ENCODE results near the gene SAA4. TPM values are rescaled to one million over a fixed set of nuclear protein-coding genes. Genes with fewer than 3 reads are reported as not detected.

The SAA4 gene
- polyA plus RNA-seq, 3 donors = not detected

DNA sequence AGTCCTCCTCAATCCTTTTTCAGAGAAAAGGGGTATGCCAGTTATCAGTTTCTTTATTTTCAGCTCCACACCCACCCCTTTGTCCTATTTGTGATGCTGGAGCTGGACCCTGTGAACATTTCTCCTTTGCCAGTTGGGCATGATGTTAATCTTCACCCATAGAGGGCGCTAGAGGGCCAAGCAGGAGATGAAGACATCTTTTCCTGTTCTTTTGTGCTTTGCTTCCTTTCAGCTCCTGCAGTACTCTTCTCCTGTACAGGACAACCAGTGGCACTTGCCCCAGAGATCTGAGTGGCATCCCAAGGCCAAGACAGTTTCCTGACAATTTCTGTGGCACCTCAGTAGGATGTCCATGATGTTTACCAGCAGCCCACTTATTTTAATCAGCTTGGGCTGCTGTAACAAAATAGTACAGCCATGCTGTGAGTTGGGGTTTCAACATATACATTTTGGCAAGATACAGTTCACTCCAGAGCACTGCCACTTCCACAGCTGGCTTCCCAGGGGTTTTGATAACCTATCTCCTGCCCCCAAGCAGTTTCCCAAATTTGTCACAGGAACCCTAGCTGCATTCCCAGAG, 7.3 kb upstream of the SAA4 start:
- peak; percentile 91 for TF ChIP-seq CTCF (IDR thresholded peaks at IDR 0.05)
- no peak overlapping the region for H3K27ac Mint-ChIP-seq
- H3K4me1 Mint-ChIP-seq = peaks cover 11% of the 10 kb centered on the region
- DNase-seq = peak; percentile 63 to 74 (median 72)
- peaks cover 2 to 10% (median 7%) of the 10 kb centered on the region in 3 donors for H3K27me3 Mint-ChIP-seq (ENCODE audit: low read depth in 3 of 3)
- H3K9me3 ChIP-seq (replicated peaks in 1 of 2; ENCODE audit: control insufficient read depth in 1 of 2, insufficient read depth in 1 of 2, low read length in 2 of 2) = no peaks in the 10 kb centered on the region
- H3K27me3 ChIP-seq (ENCODE audit: control insufficient read depth in 2 of 2, insufficient read depth in 2 of 2, low read length in 2 of 2) = peaks cover 6 to 18% of the 10 kb centered on the region in 2 donors
- no peaks in the 10 kb centered on the region for H3K36me3 ChIP-seq (replicated peaks in 1 of 2; ENCODE audit: control insufficient read depth in 1 of 2, insufficient read depth in 2 of 2, low read length in 2 of 2)
- H3K36me3 Mint-ChIP-seq = no peaks in the 10 kb centered on the region
- no peak overlapping the region for H3K4me2 ChIP-seq (replicated peaks; ENCODE audit: extremely low read depth, low read length, poor library complexity, severe bottlenecking)
- no peaks in the 10 kb centered on the region for H3K4me1 ChIP-seq (ENCODE audit: control insufficient read depth in 1 of 2, insufficient read depth in 2 of 2, low read length in 2 of 2)
- H3K4me3 Mint-ChIP-seq = no peak overlapping the region
- intact Hi-C loops (cut with micrococcal nuclease) = loop anchor here (5.0 to 10.0 kb wide), 4 partner anchors 38 to 151 kb away; partner anchors contain the start of genes GTF2H1 (in 1 of the 2), HPS5 (in 1 of the 2) and LDHA (in 1 of the 2)
- peak overlapping the region; percentile 69 for H2AFZ ChIP-seq (ENCODE audit: insufficient read depth, low read depth, low read length, poor library complexity, severe bottlenecking)
- H3K79me2 ChIP-seq (ENCODE audit: insufficient read depth, low read length) = no peaks in the 10 kb centered on the region
- 0% methylated on average over 1 of the region's 1 CpG for WGBS (ENCODE audit: insufficient coverage)
- H3K9me3 Mint-ChIP-seq = peaks cover 0 to 2% (median 0%) of the 10 kb centered on the region in 7 donors
- H4K20me1 ChIP-seq (ENCODE audit: insufficient read depth, low read length) = no peaks in the 10 kb centered on the region
- no peak overlapping the region for H3K27ac ChIP-seq (ENCODE audit: low read depth in 1 of 2, low read length in 2 of 2)
- no peak overlapping the region for H3K4me3 ChIP-seq (replicated peaks in 1 of 3; ENCODE audit: low read depth in 2 of 3, low read length in 3 of 3)
- no peak overlapping the region for H3K9ac ChIP-seq (ENCODE audit: insufficient read depth, low read length, poor library complexity, severe bottlenecking)

- no peak overlapping the region for H3K4me3 Mint-ChIP-seq
- TF ChIP-seq CTCF (IDR thresholded peaks at IDR 0.05) = no peak
- H3K9ac ChIP-seq (ENCODE audit: insufficient read depth, low read length, poor library complexity, severe bottlenecking) = no peak overlapping the region
- intact Hi-C loops (cut with micrococcal nuclease) = loop anchor here (5.0 to 10.0 kb wide), 4 partner anchors 43 to 155 kb away; partner anchors contain the start of genes GTF2H1 (in 1 of the 2), HPS5 (in 1 of the 2) and LDHA (in 1 of the 2)
- H3K9me3 ChIP-seq (replicated peaks in 1 of 2; ENCODE audit: control insufficient read depth in 1 of 2, insufficient read depth in 1 of 2, low read length in 2 of 2) = no peaks in the 10 kb centered on the region
- H3K4me3 ChIP-seq (replicated peaks in 1 of 3; ENCODE audit: low read depth in 2 of 3, low read length in 3 of 3) = no peak overlapping the region
- no peak overlapping the region for H3K27ac Mint-ChIP-seq
- no peak overlapping the region for H2AFZ ChIP-seq (ENCODE audit: insufficient read depth, low read depth, low read length, poor library complexity, severe bottlenecking)
- no CpG with 5 or more reads among the region's 1 CpG for WGBS (ENCODE audit: insufficient coverage)
- H3K4me1 Mint-ChIP-seq = peaks cover 3% of the 10 kb centered on the region
- H3K9me3 Mint-ChIP-seq = peaks cover 0 to 2% (median 0%) of the 10 kb centered on the region in 7 donors
- H3K4me2 ChIP-seq (replicated peaks; ENCODE audit: extremely low read depth, low read length, poor library complexity, severe bottlenecking) = no peak overlapping the region
- H3K79me2 ChIP-seq (ENCODE audit: insufficient read depth, low read length) = no peaks in the 10 kb centered on the region
- DNase-seq = no peak
- H3K36me3 ChIP-seq (replicated peaks in 1 of 2; ENCODE audit: control insufficient read depth in 1 of 2, insufficient read depth in 2 of 2, low read length in 2 of 2) = no peaks in the 10 kb centered on the region
- H3K27me3 Mint-ChIP-seq (ENCODE audit: low read depth in 3 of 3) = peaks cover 14 to 29% (median 27%) of the 10 kb centered on the region in 3 donors
- no peaks in the 10 kb centered on the region for H3K36me3 Mint-ChIP-seq
- H4K20me1 ChIP-seq (ENCODE audit: insufficient read depth, low read length) = no peaks in the 10 kb centered on the region
- no peaks in the 10 kb centered on the region for H3K4me1 ChIP-seq (ENCODE audit: control insufficient read depth in 1 of 2, insufficient read depth in 2 of 2, low read length in 2 of 2)
- H3K27ac ChIP-seq (ENCODE audit: low read depth in 1 of 2, low read length in 2 of 2) = no peak overlapping the region
- peaks cover 20 to 23% of the 10 kb centered on the region in 2 donors for H3K27me3 ChIP-seq (ENCODE audit: control insufficient read depth in 2 of 2, insufficient read depth in 2 of 2, low read length in 2 of 2)
Observed at GRCh38 chr11:18239655-18240054, 3.1 kb upstream of the SAA4 start.
